GM18499 (cell line): Measurements from ENCODE around the gene PTCD2.

Experiments used
- ATAC-seq: cut with Tn5 transposase; IDR thresholded peaks from one replicate; pipeline ENCODE4 v1.9.1; 2021; ENCODE audit warnings: moderate number of reproducible peaks; ENCODE audit not compliant: insufficient read depth, unreplicated experiment

The PTCD2 gene

GRCh38 chr5:72408127-72408526 lies 88.0 kb downstream of the PTCD2 start:
- ATAC-seq: no peak

DNA sequence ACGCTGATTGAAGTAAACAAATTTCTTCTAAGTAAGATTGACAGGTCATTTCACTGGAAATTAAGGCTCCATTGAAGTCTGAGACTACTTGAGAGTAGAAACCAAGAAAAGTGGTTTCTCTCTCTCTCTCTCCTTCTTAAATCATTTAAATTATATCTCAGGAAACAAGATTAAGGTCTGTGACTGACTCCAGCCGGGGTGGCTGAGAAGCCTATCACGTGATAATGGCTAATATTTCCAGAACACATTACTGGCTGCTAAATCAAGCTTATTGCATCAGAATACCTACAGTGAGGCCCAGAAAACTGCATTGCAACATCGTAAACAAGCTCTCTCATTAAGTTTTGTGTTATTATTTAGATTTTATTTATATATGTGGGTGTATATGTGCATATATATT lies 88.4 kb downstream of the PTCD2 start:
- no peak for ATAC-seq

- no peak for ATAC-seq
Observed at GRCh38 chr5:72410688-72411295, 90.6 kb downstream of the PTCD2 start.

DNA sequence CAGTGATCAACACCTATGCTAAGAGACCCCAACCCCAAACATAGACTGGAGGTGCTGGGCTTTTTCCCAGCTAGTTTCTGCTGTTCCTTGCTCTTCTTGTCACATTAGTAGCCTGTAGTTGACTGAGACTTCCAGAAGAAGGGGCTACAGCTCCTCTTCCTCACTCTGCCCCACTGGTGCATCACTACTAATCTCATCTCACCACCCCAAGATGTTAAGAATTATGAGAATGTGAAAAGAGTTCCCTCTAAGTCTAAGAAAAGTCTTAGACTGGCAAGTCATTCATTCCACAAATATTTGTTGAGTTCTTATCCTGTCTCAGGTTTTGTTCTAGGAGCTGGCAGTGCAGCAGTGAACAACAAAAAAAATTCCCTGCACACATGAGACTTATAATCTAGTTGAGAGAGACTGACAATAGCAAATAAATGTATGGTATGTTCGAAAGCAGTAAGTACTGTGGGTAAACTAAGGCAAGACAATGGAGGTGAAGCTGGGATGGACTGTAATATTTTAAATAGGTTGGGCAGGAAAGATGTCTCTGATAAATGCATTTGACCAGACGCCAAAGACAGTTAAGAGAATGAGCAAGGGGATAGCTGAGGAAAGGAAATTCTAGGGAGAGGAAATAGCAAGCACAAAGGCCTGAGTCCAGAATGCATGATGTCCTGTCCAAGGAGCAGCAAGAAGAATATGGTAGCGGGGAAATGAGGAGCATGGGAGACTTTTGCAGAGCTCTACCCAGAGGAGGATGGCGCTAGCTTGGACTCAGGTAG lies 92.3 kb downstream of the PTCD2 start:
- ATAC-seq: no peak

GRCh38 chr5:72415616-72416325 lies 95.6 kb downstream of the PTCD2 start:
- ATAC-seq: no peak

DNA sequence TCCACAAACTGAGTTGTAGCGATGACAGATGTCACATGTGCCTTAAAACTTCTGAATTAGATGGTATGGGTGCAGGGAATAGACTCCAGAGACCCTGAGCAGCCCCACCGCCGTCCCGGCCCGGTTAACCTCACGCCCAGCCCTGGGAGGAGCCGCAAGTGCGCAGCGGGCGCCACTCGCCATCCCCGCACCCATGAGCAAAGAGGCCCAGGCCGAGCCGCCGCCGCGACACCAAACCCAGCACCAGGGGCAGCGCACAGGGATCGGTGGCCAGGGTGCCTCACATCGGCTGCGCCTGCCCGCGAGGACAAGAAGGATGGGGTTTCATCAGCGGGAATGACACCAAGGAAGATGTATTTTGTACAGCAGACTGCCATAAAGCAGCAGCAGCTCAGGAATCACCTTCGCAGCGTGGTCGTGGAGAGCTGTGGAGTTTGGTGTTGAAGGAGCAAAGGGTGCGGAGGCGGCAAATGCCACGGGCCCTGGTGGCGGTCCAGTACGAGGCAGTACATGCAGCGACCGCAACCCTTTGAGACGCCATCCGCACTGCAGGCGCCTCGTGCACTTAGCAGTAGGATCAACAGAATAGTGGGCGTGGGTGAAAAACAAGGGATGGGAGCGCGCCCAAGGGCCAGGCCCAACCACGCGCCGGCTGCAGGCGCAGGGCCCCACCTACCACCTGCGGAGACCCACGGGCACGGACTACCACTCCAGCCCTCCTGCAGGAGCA lies 97.3 kb downstream of the PTCD2 start:
- ATAC-seq: no peak
